Upper lobe of left lung (tissue), 6 donors: ENCODE data around the gene ANKRD44. TPM values are rescaled to one million over a fixed set of nuclear protein-coding genes. Genes with fewer than 3 reads are reported as not detected.

Experiments
- ATAC-seq, 2 donors: fragments of 200-7000 bp; cut with Tn5 transposase; one replicate each; pipeline ENCODE4 v1.9.1; 2022; ENCODE audit warnings: mild to moderate bottlenecking in 2 of 2, moderate library complexity in 2 of 2; ENCODE audit not compliant: low FRiP score in 2 of 2
- DNase-seq, 2 donors: peaks; one replicate each; pipeline ENCODE4 v3.0.0-alpha.2; 2019 to 2020
- H3K27ac ChIP-seq, 4 donors: fragments of 200-600 bp; sonication (generic); one replicate each; pipeline ENCODE4 v1.5.1; 2016 to 2019
- H3K27me3 ChIP-seq, 4 donors: fragments of 200-600 bp; sonication (generic); one replicate each; pipeline ENCODE4 v1.5.1; 2017 to 2019
- H3K36me3 ChIP-seq, 4 donors: fragments of 200-600 bp; sonication (generic); one replicate each; pipeline ENCODE4 v1.5.1; 2016 to 2019
- H3K4me1 ChIP-seq, 4 donors: fragments of 200-600 bp; sonication (generic); one replicate each; pipeline ENCODE4 v1.5.1; 2018 to 2019
- H3K4me3 ChIP-seq, 4 donors: fragments of 200-600 bp; sonication (generic); one replicate each; pipeline ENCODE4 v1.5.1; 2017 to 2019; ENCODE audit warnings: mild to moderate bottlenecking in 2 of 4, moderate library complexity in 1 of 4
- H3K9me3 ChIP-seq, 4 donors: fragments of 200-600 bp; sonication (generic); one replicate each; pipeline ENCODE4 v1.5.1; 2018 to 2019
- CTCF ChIP-seq, 6 experiments: fragments of 450-650 bp in 4 of 6; fragments of 200-600 bp in 2 of 6; sonication (generic) in 2 of 6; IDR thresholded peaks; one replicate each; pipeline ENCODE4 v1.5.1; 2016 to 2019; ENCODE audit warnings: antibody characterized with exemption in 6 of 6
- EP300 ChIP-seq, 4 donors: sonication (generic); formaldehyde crosslinking; IDR thresholded peaks; one replicate each; pipeline ENCODE4 v1.5.1; 2017; ENCODE audit warnings: antibody characterized with exemption in 4 of 4, control low read depth in 2 of 4
- POLR2A ChIP-seq, 4 donors: fragments of 450-650 bp; IDR thresholded peaks; one replicate each; pipeline ENCODE4 v1.5.1; 2016 to 2017; ENCODE audit warnings: antibody characterized with exemption in 4 of 4, mild to moderate bottlenecking in 2 of 4
- POLR2AphosphoS5 ChIP-seq, 2 donors: sonication (generic); formaldehyde crosslinking; IDR thresholded peaks; one replicate each; pipeline ENCODE4 v1.5.1; 2017; ENCODE audit warnings: antibody characterized with exemption in 2 of 2
- WGBS, 2 donors: methylation state at CpG; one replicate each; pipeline ENCODE4 v1.1.5; 2017 to 2018; 5-methylcytosine and 5-hydroxymethylcytosine counted together
- total RNA-seq, 6 donors: library from RNA; depleted of rRNA in 4 of 6; stranded (reverse); fragments of >200 nt in 4 of 6; gene quantifications; one replicate each; pipeline versions ENCODE4 v1.1.0 to v1.2.1, GENCODE V29; 2016 to 2021
- donor health status: DM: no; HTN: no; CAD: no; lungs with moderate emphysema.
- donor health status: DM: no; HTN: yes; CAD: no; lungs with severe emphysema.

The ANKRD44 gene
- total RNA-seq, 6 donors from 2014 or later: 41.0 to 91.1 (median 61.7) TPM

GRCh38 chr2:196967116-196967515, 343.5 kb downstream of the ANKRD44 start:
- H3K27me3 ChIP-seq: no peaks in the 10 kb centered on the region
- peaks cover 0 to 4% (median 0%) of the 10 kb centered on the region in 4 donors for H3K9me3 ChIP-seq
- DNase-seq (no peak), ATAC-seq (peak in 1 of 2 donors; percentile 82)
- WGBS, 2 donors: 44 to 53% methylated on average over 7 of the region's 7 CpGs
- TF ChIP-seq EP300 (IDR thresholded peaks at IDR 0.05): no peak
- no peak for TF ChIP-seq POLR2A (IDR thresholded peaks at IDR 0.05)
- TF ChIP-seq POLR2AphosphoS5 (IDR thresholded peaks at IDR 0.05): no peak
- no peak for TF ChIP-seq CTCF (IDR thresholded peaks at IDR 0.05)
- H3K4me1 ChIP-seq: no peaks in the 10 kb centered on the region
- peak overlapping the region in 2 of 4 donors; percentile 1 to 27 for H3K4me3 ChIP-seq
- H3K36me3 ChIP-seq: no peaks in the 10 kb centered on the region
- H3K27ac ChIP-seq: peak overlapping the region in 1 of 4 donors; percentile 2

- DNase-seq: no peak
- peaks cover 0 to 4% (median 0%) of the 10 kb centered on the region in 4 donors for H3K9me3 ChIP-seq
- no peak for ATAC-seq
- WGBS, 2 donors: 59 to 67% methylated on average over 3 of the region's 3 CpGs
- TF ChIP-seq EP300 (IDR thresholded peaks at IDR 0.05) (no peak), POLR2AphosphoS5 (IDR thresholded peaks at IDR 0.05) (no peak), POLR2A (IDR thresholded peaks at IDR 0.05) (no peak), CTCF (IDR thresholded peaks at IDR 0.05) (no peak)
- H3K36me3 ChIP-seq: no peaks in the 10 kb centered on the region
- H3K27me3 ChIP-seq: no peaks in the 10 kb centered on the region
- H3K4me3 ChIP-seq: no peak overlapping the region
- no peak overlapping the region for H3K27ac ChIP-seq
- no peaks in the 10 kb centered on the region for H3K4me1 ChIP-seq
Measured at GRCh38 chr2:196966061-196966460, 344.5 kb downstream of the ANKRD44 start.

GRCh38 chr2:196965651-196966050, 344.9 kb downstream of the ANKRD44 start:
- peaks cover 0 to 4% (median 0%) of the 10 kb centered on the region in 4 donors for H3K9me3 ChIP-seq
- TF ChIP-seq EP300 (IDR thresholded peaks at IDR 0.05) (no peak), POLR2A (IDR thresholded peaks at IDR 0.05) (no peak), CTCF (IDR thresholded peaks at IDR 0.05) (no peak), POLR2AphosphoS5 (IDR thresholded peaks at IDR 0.05) (no peak)
- H3K4me1 ChIP-seq: no peaks in the 10 kb centered on the region
- H3K4me3 ChIP-seq: no peak overlapping the region
- ATAC-seq (no peak), DNase-seq (no peak)
- no peaks in the 10 kb centered on the region for H3K27me3 ChIP-seq
- no peaks in the 10 kb centered on the region for H3K36me3 ChIP-seq
- 82 to 83% methylated on average over 4 of the region's 4 CpGs for WGBS, 2 donors
- no peak overlapping the region for H3K27ac ChIP-seq

- Histone ChIP-seq H3K27me3 (no peaks in the 10 kb centered on the region), H3K27ac (no peak overlapping the region), H3K9me3 (peaks cover 0 to 4% (median 0%) of the 10 kb centered on the region in 4 donors), H3K4me1 (peaks cover 0 to 5% (median 0%) of the 10 kb centered on the region in 4 donors), H3K36me3 (no peaks in the 10 kb centered on the region), H3K4me3 (no peak overlapping the region)
- WGBS, 2 donors: 86 to 87% methylated on average over 1 of the region's 1 CpG
- TF ChIP-seq POLR2AphosphoS5 (IDR thresholded peaks at IDR 0.05) (no peak), POLR2A (IDR thresholded peaks at IDR 0.05) (no peak), CTCF (IDR thresholded peaks at IDR 0.05) (no peak), EP300 (IDR thresholded peaks at IDR 0.05) (no peak)
- no peak for DNase-seq
- no peak for ATAC-seq
Measured at GRCh38 chr2:196963961-196964360, 346.6 kb downstream of the ANKRD44 start.

GRCh38 chr2:196963043-196963442, 347.5 kb downstream of the ANKRD44 start:
- Histone ChIP-seq H3K27ac (no peak overlapping the region), H3K36me3 (no peaks in the 10 kb centered on the region), H3K27me3 (no peaks in the 10 kb centered on the region), H3K4me3 (no peak overlapping the region), H3K4me1 (peaks cover 0 to 5% (median 0%) of the 10 kb centered on the region in 4 donors), H3K9me3 (peaks cover 0 to 4% (median 0%) of the 10 kb centered on the region in 4 donors)
- DNase-seq (no peak), ATAC-seq (no peak)
- no peak for TF ChIP-seq CTCF (IDR thresholded peaks at IDR 0.05)
- no peak for TF ChIP-seq POLR2AphosphoS5 (IDR thresholded peaks at IDR 0.05)
- TF ChIP-seq EP300 (IDR thresholded peaks at IDR 0.05): no peak
- no peak for TF ChIP-seq POLR2A (IDR thresholded peaks at IDR 0.05)
- 64 to 67% methylated on average over 2 of the region's 2 CpGs for WGBS, 2 donors
